B cell (primary cell): ENCODE measurements around the gene NOSTRIN. TPM values are rescaled to one million over a fixed set of nuclear protein-coding genes. Genes with fewer than 3 reads are reported as not detected.

ENCODE experiments used
- ATAC-seq: fragments of 200-7000 bp; cut with Tn5 transposase; one replicate; pipeline ENCODE4 v1.10.0; 2021; ENCODE audit warnings: low read depth, mild to moderate bottlenecking, moderate number of reproducible peaks, moderate library complexity
- CTCF ChIA-PET: fragments of 350-600 bp; sonication (Branson Sonifier 250); formaldehyde crosslinking; loops from one replicate; lab custom pipeline; 2021; ENCODE audit warnings: antibody characterized with exemption, inconsistent platforms; lab: Charles Lee
- POLR2A ChIA-PET: fragments of 350-600 bp; sonication (Branson Sonifier 250); formaldehyde crosslinking; loops from one replicate; lab custom pipeline; 2021; ENCODE audit warnings: antibody characterized with exemption; lab: Charles Lee
- DNase-seq: peaks from one replicate; pipeline ENCODE4 v3.0.0; 2013
- H2AFZ ChIP-seq: 2 replicates; pipeline ENCODE4 v1.6.1; 2012; ENCODE audit warnings: mild to moderate bottlenecking, low read depth, low read length; ENCODE audit not compliant: insufficient read depth, poor library complexity, severe bottlenecking
- H3K27ac ChIP-seq, 2 donors: 1 replicate in 1 of 2; 2 replicates in 1 of 2; pipeline ENCODE4 v1.5.1; 2012 to 2013; ENCODE audit warnings: low read length in 2 of 2, mild to moderate bottlenecking in 2 of 2, moderate library complexity in 1 of 2
- H3K27me3 ChIP-seq, 4 experiments: fragments of 200-600 bp in 1 of 4; sonication (generic) in 1 of 4; replicated peaks in 1 of 4; 1 replicate in 2 of 4; 2 replicates in 2 of 4; pipeline versions ENCODE4 v1.6.1 to v1.7.0; 2013 to 2016; ENCODE audit warnings: low read length in 3 of 4, mild to moderate bottlenecking in 2 of 4, mixed read lengths in 1 of 4, moderate library complexity in 1 of 4; ENCODE audit not compliant: insufficient read depth in 4 of 4, control insufficient read depth in 3 of 4; ENCODE audit errors: control extremely low read depth in 1 of 4
- H3K36me3 ChIP-seq, 2 experiments: replicated peaks in 1 of 2; 1 replicate in 1 of 2; 2 replicates in 1 of 2; pipeline versions ENCODE4 v1.6.1 to v1.7.1; 2013; ENCODE audit warnings: low read length in 1 of 2; ENCODE audit not compliant: insufficient read depth in 2 of 2, control insufficient read depth in 1 of 2; ENCODE audit errors: control extremely low read depth in 1 of 2, extremely low read depth in 1 of 2
- H3K4me1 ChIP-seq, 2 donors: fragments of 200-600 bp in 1 of 2; sonication (generic) in 1 of 2; 1 replicate in 1 of 2; 2 replicates in 1 of 2; pipeline versions ENCODE4 v1.5.1 to v1.6.1; 2013 to 2017; ENCODE audit warnings: low read length in 2 of 2; ENCODE audit not compliant: control insufficient read depth in 2 of 2, insufficient read depth in 2 of 2
- H3K4me2 ChIP-seq: replicated peaks from 2 replicates; pipeline ENCODE3; 2012; ENCODE audit warnings: mild to moderate bottlenecking, low read depth, low read length; ENCODE audit not compliant: poor library complexity, severe bottlenecking
- H3K4me3 ChIP-seq, 5 experiments: fragments of 200-600 bp in 1 of 5; sonication (generic) in 1 of 5; 1 replicate in 3 of 5; 2 replicates in 2 of 5; pipeline versions ENCODE4 v1.5.1 to v1.7.0; 2011 to 2016; ENCODE audit warnings: low read length in 4 of 5, mild to moderate bottlenecking in 4 of 5, low read depth in 2 of 5, control low read depth in 1 of 5, moderate library complexity in 1 of 5; ENCODE audit not compliant: insufficient read depth in 1 of 5; ENCODE audit errors: control extremely low read depth in 1 of 5, extremely low read depth in 1 of 5
- H3K79me2 ChIP-seq: fragments of 200-600 bp; sonication (generic); one replicate; pipeline ENCODE4 v1.6.0; 2016; ENCODE audit warnings: low read length; ENCODE audit not compliant: control insufficient read depth, insufficient read depth
- H3K9ac ChIP-seq: fragments of 200-600 bp; sonication (generic); 2 replicates; pipeline ENCODE4 v1.6.1; 2017; ENCODE audit warnings: mild to moderate bottlenecking, low read length, moderate library complexity
- H3K9me3 ChIP-seq, 3 donors: one replicate each; pipeline versions ENCODE4 v1.6.1 to v1.7.1; 2013; ENCODE audit warnings: low read length in 2 of 3; ENCODE audit not compliant: control insufficient read depth in 2 of 3, insufficient read depth in 1 of 3; ENCODE audit errors: control extremely low read depth in 1 of 3
- H4K20me1 ChIP-seq: 2 replicates; pipeline ENCODE4 v1.6.0; 2012; ENCODE audit warnings: mild to moderate bottlenecking, low read length; ENCODE audit not compliant: insufficient read depth, control insufficient read depth, poor library complexity, severe bottlenecking
- H3K27ac Mint-ChIP-seq: one replicate; pipeline ENCODE4 v1.8.0; 2021; ENCODE audit warnings: mixed read lengths
- H3K27me3 Mint-ChIP-seq: one replicate; pipeline ENCODE4 v1.8.0; 2021; ENCODE audit warnings: mixed read lengths
- H3K4me1 Mint-ChIP-seq: one replicate; pipeline ENCODE4 v1.8.0; 2021; ENCODE audit warnings: mixed read lengths
- H3K4me3 Mint-ChIP-seq: one replicate; pipeline ENCODE4 v1.8.0; 2021; ENCODE audit warnings: mixed read lengths
- H3K9me3 Mint-ChIP-seq: one replicate; pipeline ENCODE4 v1.8.0; 2022; ENCODE audit warnings: mixed read lengths; ENCODE audit not compliant: insufficient read depth
- EZH2 ChIP-seq: IDR thresholded peaks from 2 replicates; pipeline ENCODE4 v1.6.1; 2012; ENCODE audit warnings: borderline replicate concordance, low read depth, mild to moderate bottlenecking, moderate library complexity, low read length; ENCODE audit not compliant: insufficient read depth, poor library complexity, severe bottlenecking
- WGBS: methylation state at CpG from one replicate; pipeline ENCODE4 v1.1.5; 2013; ENCODE audit warnings: missing lambda C conversion rate; ENCODE audit not compliant: insufficient coverage; 5-methylcytosine and 5-hydroxymethylcytosine counted together
- intact Hi-C: fragments of 100-400 bp; cut with micrococcal nuclease; formaldehyde crosslinking; loops from one replicate; pipeline ENCODE4 v1.10.0; 2022
- polyA plus RNA-seq: library from polyadenylated mRNA; depleted of rRNA; stranded (reverse); fragments of >200 nt; gene quantifications from 2 replicates; pipeline ENCODE4 v1.2.3, GENCODE V29; 2012
- total RNA-seq, 2 donors: library from RNA; stranded (reverse); fragments of 120-200 nt in 1 of 2; gene quantifications; 1 replicate in 1 of 2; 2 replicates in 1 of 2; pipeline versions ENCODE4 v1.2.3 to v1.2.4, GENCODE V29; 2013 to 2022
- TF ChIP-seq, protein P1 (sequence below): fragments of 200-600 bp; IDR thresholded peaks from one replicate; pipeline ENCODE4 v1.8.0; 2022; ENCODE audit warnings: antibody characterized with exemption, mild to moderate bottlenecking

The NOSTRIN gene
- total and polyA plus RNA-seq, 2 donors (not counting 1 experiment from before 2014, with no cell fraction given) = not detected

DNA sequence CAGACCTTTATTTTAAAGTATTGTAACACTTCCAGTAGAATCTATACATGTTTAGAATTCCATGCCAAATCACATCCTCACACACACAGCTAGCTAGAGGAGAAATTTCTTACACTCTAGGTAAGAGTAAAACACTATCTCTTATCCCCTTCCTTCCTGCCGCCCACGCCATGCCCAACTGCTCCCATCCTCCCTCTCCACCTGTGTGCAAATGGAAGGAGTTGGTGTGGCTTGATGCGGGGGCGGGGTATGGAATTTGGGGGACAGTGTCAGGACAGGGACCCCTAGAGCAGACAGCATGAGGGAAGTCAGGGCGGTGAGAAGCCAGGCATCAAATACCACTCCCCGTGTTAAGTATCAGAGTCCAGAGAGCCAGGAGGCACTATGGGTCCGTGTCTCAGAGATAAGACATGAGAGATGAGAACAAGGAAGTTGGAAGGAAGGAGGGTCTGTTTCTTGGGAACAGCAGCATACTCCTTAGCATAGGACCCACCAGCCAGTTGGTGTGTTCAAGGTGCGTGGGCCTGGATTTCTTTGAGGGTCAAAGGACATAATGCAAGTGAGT lies 48.6 kb upstream of the NOSTRIN start:
- no peak for ATAC-seq
- no peaks in the 10 kb centered on the region for H3K79me2 ChIP-seq
- H2AFZ ChIP-seq = no peak overlapping the region
- peaks cover 12% of the 10 kb centered on the region for H3K4me1 Mint-ChIP-seq
- no peak overlapping the region for H3K9ac ChIP-seq
- ChIA-PET CTCF (interaction anchor here (1.0 kb wide), 1 partner anchor 402 kb away, joined by 3 read pairs; no protein-coding TSS in a partner anchor), POLR2A (no interaction called here)
- intact Hi-C loops = no loop called here
- 100% methylated on average over 3 of the region's 8 CpGs for WGBS
- H3K27ac ChIP-seq = no peak overlapping the region
- no peak overlapping the region for H3K4me3 ChIP-seq
- H3K36me3 ChIP-seq = no peaks in the 10 kb centered on the region
- H3K4me2 ChIP-seq = no peak overlapping the region
- no peaks in the 10 kb centered on the region for H3K9me3 Mint-ChIP-seq
- no peaks in the 10 kb centered on the region for H3K4me1 ChIP-seq
- H3K27me3 Mint-ChIP-seq = no peaks in the 10 kb centered on the region
- no peak overlapping the region for H3K4me3 Mint-ChIP-seq
- no peak overlapping the region for H3K27ac Mint-ChIP-seq
- H3K27me3 ChIP-seq = no peaks in the 10 kb centered on the region
- TF ChIP-seq EZH2 = no peak
- H4K20me1 ChIP-seq = no peaks in the 10 kb centered on the region
- no peak for DNase-seq
- no peaks in the 10 kb centered on the region for H3K9me3 ChIP-seq

DNA sequence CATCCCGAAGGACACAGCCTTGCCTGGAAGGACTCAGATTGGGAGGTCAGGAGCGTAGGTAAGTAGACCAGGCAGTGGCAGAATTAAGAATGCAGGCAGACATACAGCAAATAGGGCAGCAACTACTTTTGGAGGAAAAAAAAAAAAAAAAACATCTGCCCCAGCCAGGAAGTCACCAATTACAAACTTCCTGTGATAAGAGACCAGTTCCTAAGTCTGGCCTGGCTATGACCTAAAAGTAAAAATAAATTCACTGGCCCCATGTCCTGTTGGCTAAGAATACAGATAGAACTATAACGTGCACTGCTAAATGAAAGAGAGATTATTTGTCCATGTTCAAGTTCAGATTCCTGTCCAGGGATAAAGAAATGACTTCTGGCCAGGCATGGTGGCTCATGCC lies 45.2 kb upstream of the NOSTRIN start:
- Mint-ChIP-seq H3K27me3 (no peaks in the 10 kb centered on the region), H3K4me1 (peaks cover 4% of the 10 kb centered on the region), H3K4me3 (no peak overlapping the region), H3K9me3 (no peaks in the 10 kb centered on the region), H3K27ac (no peak overlapping the region)
- Histone ChIP-seq H3K9ac (no peak overlapping the region), H2AFZ (no peak overlapping the region), H3K4me1 (no peaks in the 10 kb centered on the region), H3K4me2 (no peak overlapping the region), H3K79me2 (no peaks in the 10 kb centered on the region), H3K36me3 (no peaks in the 10 kb centered on the region), H3K9me3 (no peaks in the 10 kb centered on the region), H3K27me3 (no peaks in the 10 kb centered on the region), H4K20me1 (no peaks in the 10 kb centered on the region), H3K27ac (no peak overlapping the region), H3K4me3 (no peak overlapping the region)
- 85% methylated on average over 2 of the region's 3 CpGs for WGBS
- POLR2A ChIA-PET = no interaction called here
- intact Hi-C loops = loop anchor here (5.0 kb wide), 1 partner anchor 45 kb away; no protein-coding TSS in a partner anchor
- CTCF ChIA-PET = interaction anchor here (0.8 to 3.6 kb wide), 2 partner anchors 410 to 411 kb away, joined by 3 to 62 read pairs; no protein-coding TSS in a partner anchor
- DNase-seq = no peak
- no peak for TF ChIP-seq EZH2
- TF ChIP-seq, protein P1, sequence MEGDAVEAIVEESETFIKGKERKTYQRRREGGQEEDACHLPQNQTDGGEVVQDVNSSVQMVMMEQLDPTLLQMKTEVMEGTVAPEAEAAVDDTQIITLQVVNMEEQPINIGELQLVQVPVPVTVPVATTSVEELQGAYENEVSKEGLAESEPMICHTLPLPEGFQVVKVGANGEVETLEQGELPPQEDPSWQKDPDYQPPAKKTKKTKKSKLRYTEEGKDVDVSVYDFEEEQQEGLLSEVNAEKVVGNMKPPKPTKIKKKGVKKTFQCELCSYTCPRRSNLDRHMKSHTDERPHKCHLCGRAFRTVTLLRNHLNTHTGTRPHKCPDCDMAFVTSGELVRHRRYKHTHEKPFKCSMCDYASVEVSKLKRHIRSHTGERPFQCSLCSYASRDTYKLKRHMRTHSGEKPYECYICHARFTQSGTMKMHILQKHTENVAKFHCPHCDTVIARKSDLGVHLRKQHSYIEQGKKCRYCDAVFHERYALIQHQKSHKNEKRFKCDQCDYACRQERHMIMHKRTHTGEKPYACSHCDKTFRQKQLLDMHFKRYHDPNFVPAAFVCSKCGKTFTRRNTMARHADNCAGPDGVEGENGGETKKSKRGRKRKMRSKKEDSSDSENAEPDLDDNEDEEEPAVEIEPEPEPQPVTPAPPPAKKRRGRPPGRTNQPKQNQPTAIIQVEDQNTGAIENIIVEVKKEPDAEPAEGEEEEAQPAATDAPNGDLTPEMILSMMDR = no peak
- no peak for ATAC-seq
